Left lung (tissue), 10 donors: ENCODE results near the gene TTYH2. TPM values are rescaled to one million over a fixed set of nuclear protein-coding genes. Genes with fewer than 3 reads are reported as not detected.

Source experiments
- ATAC-seq: fragments of 200-7000 bp; cut with Tn5 transposase; one replicate; pipeline ENCODE4 v1.9.1; 2020; ENCODE audit warnings: moderate library complexity
- DNase-seq, 4 donors: peaks; one replicate each; pipeline ENCODE4 v3.0.0-alpha.2; 2013 to 2020
- H3K27ac ChIP-seq, 2 donors: fragments of 200-600 bp; sonication (generic) in 1 of 2; one replicate each; pipeline versions ENCODE4 v1.5.0 to v1.8.0; 2020 to 2021
- H3K27me3 ChIP-seq, 2 donors: fragments of 200-600 bp; sonication (generic) in 1 of 2; one replicate each; pipeline versions ENCODE4 v1.5.0 to v1.8.0; 2020 to 2021
- H3K36me3 ChIP-seq, 2 donors: fragments of 200-600 bp; sonication (generic) in 1 of 2; one replicate each; pipeline versions ENCODE4 v1.5.0 to v1.8.0; 2020 to 2021
- H3K4me1 ChIP-seq, 2 donors: fragments of 200-600 bp; one replicate each; pipeline ENCODE4 v1.8.0; 2021
- H3K4me3 ChIP-seq, 2 donors: fragments of 200-600 bp; sonication (generic) in 1 of 2; one replicate each; pipeline versions ENCODE4 v1.5.0 to v1.8.0; 2020 to 2021; ENCODE audit warnings: mild to moderate bottlenecking in 1 of 2
- H3K9me3 ChIP-seq, 2 donors: fragments of 200-600 bp; sonication (generic) in 1 of 2; one replicate each; pipeline versions ENCODE4 v1.5.0 to v1.8.0; 2020 to 2021
- intact Hi-C, 2 donors: fragments of 100-400 bp; cut with DNase I; formaldehyde crosslinking; loops; one replicate each; pipeline versions ENCODE4 v1.11.2 to v1.14.2; 2022
- polyA plus RNA-seq, 6 donors: library from polyadenylated mRNA; unstranded; fragments of 120-200 nt; gene quantifications; one replicate each; pipeline ENCODE4 v1.2.1, GENCODE V29; 2013; ENCODE audit not compliant: insufficient read length in 6 of 6
- total RNA-seq, 2 donors: library from RNA; stranded (reverse); fragmentation: NEBNext Ultra II Directional; extraction: Animal tissue kit (Norgen Biotek cat#: 25700); gene quantifications; one replicate each; pipeline ENCODE4 v1.2.1, GENCODE V29; 2021
- TF ChIP-seq, protein P1 (sequence below), 2 donors: fragments of 200-600 bp; sonication (generic) in 1 of 2; IDR thresholded peaks; one replicate each; pipeline versions ENCODE4 v1.5.0 to v1.8.0; 2021; ENCODE audit warnings: antibody characterized with exemption in 2 of 2
- donor health status: DM: no; HTN: yes; CAD: no.
- donor health status: DM: no; HTN: no; CAD: no.

TTYH2 gene
- total and polyA plus RNA-seq, 8 donors, result 6.9 to 22.1 (median 16.5) TPM

DNA sequence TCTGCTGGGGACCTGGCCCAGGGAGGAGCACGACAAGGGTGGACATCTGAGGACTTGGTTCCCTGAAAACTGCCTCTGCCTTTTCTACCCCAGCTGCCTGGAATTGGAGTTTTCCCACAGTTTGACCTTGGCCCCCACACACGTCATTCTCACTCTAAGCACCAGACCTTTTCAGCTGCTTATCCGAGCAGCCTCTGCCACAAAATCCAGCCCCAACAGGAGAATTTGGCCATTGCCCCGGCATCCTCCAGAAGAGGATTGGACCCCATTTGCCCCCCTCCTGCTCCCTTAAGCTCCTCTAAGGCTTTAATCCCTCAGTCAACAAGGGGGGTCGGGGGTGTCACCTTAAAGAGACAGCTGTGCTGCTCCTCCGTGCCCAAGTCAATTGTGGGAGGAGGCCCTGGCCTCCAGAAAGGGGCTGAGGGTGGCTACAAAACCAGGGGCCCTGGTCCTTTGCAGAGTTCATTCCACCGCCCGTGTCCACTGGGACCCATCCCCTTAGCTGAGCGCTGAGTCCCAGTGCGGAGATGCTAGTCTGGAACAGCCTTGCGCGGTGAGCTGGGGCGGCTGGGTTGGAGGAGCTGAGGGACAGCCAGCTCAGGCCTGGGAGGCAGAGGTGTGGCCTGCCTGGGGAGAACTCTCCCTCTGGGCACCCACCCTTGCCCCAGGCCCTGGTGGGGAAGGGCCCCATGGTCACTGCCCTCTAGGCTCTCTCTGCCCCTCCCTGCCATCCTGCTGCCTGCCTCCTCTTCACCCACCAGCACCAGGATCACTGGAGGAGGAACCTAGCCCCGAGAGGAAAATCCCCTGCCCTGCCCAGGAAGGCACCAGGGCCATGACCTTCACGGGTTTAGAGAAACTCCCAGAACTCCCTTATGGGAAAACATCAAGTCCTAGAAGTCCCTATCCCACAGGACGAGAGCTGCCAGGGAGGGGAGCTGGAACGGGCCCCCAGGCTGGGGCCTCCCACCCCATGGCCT is 18.8 kb downstream of the TTYH2 start:
- H3K4me1 ChIP-seq, result no peaks in the 10 kb centered on the region
- no peak for DNase-seq
- ATAC-seq, result no peak
- H3K27ac ChIP-seq, result no peak overlapping the region
- H3K27me3 ChIP-seq, result no peaks in the 10 kb centered on the region
- intact Hi-C loops, result no loop called here
- no peak overlapping the region for H3K4me3 ChIP-seq
- no peaks in the 10 kb centered on the region for H3K9me3 ChIP-seq
- peaks cover 0 to 7% of the 10 kb centered on the region in 2 donors for H3K36me3 ChIP-seq
- TF ChIP-seq, protein P1, sequence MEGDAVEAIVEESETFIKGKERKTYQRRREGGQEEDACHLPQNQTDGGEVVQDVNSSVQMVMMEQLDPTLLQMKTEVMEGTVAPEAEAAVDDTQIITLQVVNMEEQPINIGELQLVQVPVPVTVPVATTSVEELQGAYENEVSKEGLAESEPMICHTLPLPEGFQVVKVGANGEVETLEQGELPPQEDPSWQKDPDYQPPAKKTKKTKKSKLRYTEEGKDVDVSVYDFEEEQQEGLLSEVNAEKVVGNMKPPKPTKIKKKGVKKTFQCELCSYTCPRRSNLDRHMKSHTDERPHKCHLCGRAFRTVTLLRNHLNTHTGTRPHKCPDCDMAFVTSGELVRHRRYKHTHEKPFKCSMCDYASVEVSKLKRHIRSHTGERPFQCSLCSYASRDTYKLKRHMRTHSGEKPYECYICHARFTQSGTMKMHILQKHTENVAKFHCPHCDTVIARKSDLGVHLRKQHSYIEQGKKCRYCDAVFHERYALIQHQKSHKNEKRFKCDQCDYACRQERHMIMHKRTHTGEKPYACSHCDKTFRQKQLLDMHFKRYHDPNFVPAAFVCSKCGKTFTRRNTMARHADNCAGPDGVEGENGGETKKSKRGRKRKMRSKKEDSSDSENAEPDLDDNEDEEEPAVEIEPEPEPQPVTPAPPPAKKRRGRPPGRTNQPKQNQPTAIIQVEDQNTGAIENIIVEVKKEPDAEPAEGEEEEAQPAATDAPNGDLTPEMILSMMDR (IDR thresholded peaks at IDR 0.05), result no peak

DNA sequence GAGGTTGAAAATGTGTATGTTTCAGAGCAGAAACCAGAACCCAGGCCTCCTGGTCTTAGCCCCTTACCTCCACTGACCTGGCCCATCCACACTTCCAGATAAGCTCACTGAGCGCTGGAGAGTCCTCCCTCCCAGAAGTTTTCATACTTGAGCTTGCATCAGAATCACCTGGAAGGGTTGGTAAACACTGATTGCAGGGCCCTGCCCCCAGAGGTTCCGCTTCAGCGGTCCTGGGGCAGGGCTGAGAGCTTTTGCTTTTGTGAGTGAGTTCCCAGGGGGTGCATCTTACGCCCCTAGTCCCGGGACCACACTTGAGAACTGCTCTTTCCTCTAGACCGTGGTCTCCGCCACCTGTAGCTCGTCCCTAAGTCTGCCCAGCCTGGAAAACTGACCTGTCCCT is 20.6 kb downstream of the TTYH2 start:
- Histone ChIP-seq H3K27me3 (no peaks in the 10 kb centered on the region), H3K36me3 (peaks cover 0 to 7% of the 10 kb centered on the region in 2 donors), H3K9me3 (no peaks in the 10 kb centered on the region), H3K27ac (no peak overlapping the region), H3K4me1 (no peaks in the 10 kb centered on the region), H3K4me3 (no peak overlapping the region)
- intact Hi-C loops, result no loop called here
- DNase-seq, result no peak
- TF ChIP-seq, protein P1 (IDR thresholded peaks at IDR 0.05), result no peak
- ATAC-seq, result peak; percentile 82

DNA sequence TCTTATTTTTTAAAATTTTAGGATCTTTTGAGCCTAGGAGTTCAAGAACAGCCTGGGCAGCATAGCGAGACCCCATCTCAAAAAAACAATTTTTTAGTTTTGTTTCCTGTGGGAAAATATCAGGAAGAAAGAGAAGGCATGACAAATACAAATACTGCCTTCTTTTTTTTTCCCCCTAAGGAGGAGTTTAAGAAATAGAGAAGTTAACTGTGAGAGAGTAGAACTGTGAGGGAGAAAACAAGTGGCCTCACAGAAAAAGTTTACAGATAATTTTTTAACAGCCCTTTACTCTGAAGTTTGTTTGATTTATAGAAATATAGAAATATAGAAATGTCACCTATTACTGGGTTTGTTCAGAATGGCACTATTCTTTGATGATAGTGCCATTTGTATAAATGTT is 21.1 kb downstream of the TTYH2 start:
- intact Hi-C loops, result no loop called here
- Histone ChIP-seq H3K27ac (peak overlapping the region; percentile 19 to 33), H3K4me1 (no peaks in the 10 kb centered on the region), H3K36me3 (peaks cover 0 to 7% of the 10 kb centered on the region in 2 donors), H3K4me3 (no peak overlapping the region), H3K9me3 (no peaks in the 10 kb centered on the region), H3K27me3 (no peaks in the 10 kb centered on the region)
- DNase-seq (no peak), ATAC-seq (no peak)
- TF ChIP-seq, protein P1 (IDR thresholded peaks at IDR 0.05), result no peak

DNA sequence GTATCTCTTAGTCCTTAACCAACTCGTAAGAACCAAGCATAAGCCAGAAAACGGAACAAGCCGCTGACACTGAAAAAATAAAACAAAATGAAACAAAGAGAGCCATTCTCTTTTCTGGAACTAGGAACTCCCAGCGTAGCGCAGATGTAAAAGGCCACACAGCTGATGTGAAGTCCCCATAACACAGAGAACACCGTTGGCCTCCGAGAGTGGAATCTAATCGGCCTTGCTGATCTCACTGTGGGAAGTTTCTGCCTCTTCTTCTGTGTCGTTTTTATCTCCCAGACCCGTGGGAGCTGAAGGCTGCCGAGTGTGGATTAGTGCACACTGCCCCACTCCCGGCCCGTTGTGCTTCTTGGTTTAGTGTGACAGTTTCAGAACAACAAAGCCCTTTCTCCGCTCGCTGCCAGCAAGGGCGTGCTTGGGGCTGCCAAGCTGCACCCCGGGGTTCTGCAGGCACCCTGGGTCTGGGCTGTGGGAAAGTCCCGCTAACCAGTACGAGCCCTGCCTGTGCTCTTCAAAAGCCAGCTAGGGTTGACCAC is 21.7 kb downstream of the TTYH2 start:
- no peak for ATAC-seq
- Histone ChIP-seq H3K36me3 (peaks cover 0 to 7% of the 10 kb centered on the region in 2 donors), H3K27me3 (no peaks in the 10 kb centered on the region), H3K27ac (peak overlapping the region; percentile 19 to 33), H3K9me3 (no peaks in the 10 kb centered on the region), H3K4me1 (no peaks in the 10 kb centered on the region), H3K4me3 (no peak overlapping the region)
- no peak for DNase-seq
- intact Hi-C loops, result no loop called here
- TF ChIP-seq, protein P1 (IDR thresholded peaks at IDR 0.05), result no peak

DNA sequence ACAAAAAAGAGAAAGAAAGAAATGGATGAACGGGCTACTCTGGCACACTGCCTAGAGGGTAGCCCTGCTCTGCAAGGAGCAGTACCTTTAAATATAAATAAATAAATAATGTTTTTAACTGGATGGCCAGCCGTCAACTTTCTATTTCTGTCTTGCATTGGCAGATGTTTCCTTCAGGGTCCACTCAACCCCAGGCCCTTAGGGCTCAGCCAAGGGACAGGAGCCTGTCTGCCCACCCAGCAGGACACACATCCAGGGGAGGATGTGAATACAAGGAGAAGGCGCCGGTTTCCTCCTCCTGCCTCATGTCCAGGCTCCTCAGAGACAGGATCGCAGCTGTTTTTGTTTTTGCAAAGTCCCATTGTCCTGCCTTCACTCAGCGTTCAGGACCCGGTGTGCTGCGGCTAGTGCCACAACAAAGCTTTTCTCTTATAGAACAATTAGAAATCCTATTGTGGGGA is 22.6 kb downstream of the TTYH2 start:
- H3K36me3 ChIP-seq, result peaks cover 0 to 5% of the 10 kb centered on the region in 2 donors
- H3K27ac ChIP-seq, result no peak overlapping the region
- TF ChIP-seq, protein P1 (IDR thresholded peaks at IDR 0.05), result no peak
- peaks cover 0 to 1% of the 10 kb centered on the region in 2 donors for H3K4me1 ChIP-seq
- no peaks in the 10 kb centered on the region for H3K9me3 ChIP-seq
- DNase-seq (no peak), ATAC-seq (no peak)
- no peak overlapping the region for H3K4me3 ChIP-seq
- intact Hi-C loops, result no loop called here
- H3K27me3 ChIP-seq, result no peaks in the 10 kb centered on the region
